GM23338 (cell line): Measurements from ENCODE around the gene HSD11B1. TPM values are rescaled to one million over a fixed set of nuclear protein-coding genes. Genes with fewer than 3 reads are reported as not detected.

Experiments used
- ATAC-seq: fragments of 200-7000 bp; cut with Tn5 transposase; 3 replicates; pipeline ENCODE4 v1.9.1; 2020
- DNase-seq: peaks from one replicate; pipeline ENCODE4 v3.0.0-alpha.2; 2015; ENCODE audit warnings: low spot score
- H2AFZ ChIP-seq: fragments of 200-600 bp; sonication (generic); 2 replicates; pipeline ENCODE4 v1.8.0; 2016; ENCODE audit warnings: antibody characterized with exemption, mild to moderate bottlenecking, moderate library complexity
- H3F3A ChIP-seq: fragments of 200-600 bp; sonication (generic); replicated peaks from 2 replicates; pipeline ENCODE4 v1.8.0; 2017; ENCODE audit warnings: antibody characterized with exemption, mixed run types, low read depth
- H3K27ac ChIP-seq: fragments of 200-600 bp; sonication (generic); 2 replicates; pipeline ENCODE4 v1.6.1; 2016; ENCODE audit warnings: low read depth
- H3K27me3 ChIP-seq: fragments of 200-600 bp; sonication (generic); 2 replicates; pipeline ENCODE4 v1.8.0; 2016; ENCODE audit warnings: mild to moderate bottlenecking, mixed run types, moderate library complexity; ENCODE audit not compliant: insufficient read depth
- H3K36me3 ChIP-seq: fragments of 200-600 bp; sonication (generic); 2 replicates; pipeline ENCODE4 v1.8.0; 2016; ENCODE audit warnings: mild to moderate bottlenecking; ENCODE audit not compliant: insufficient read depth
- H3K4me1 ChIP-seq: fragments of 200-600 bp; sonication (generic); 2 replicates; pipeline ENCODE4 v1.8.0; 2016; ENCODE audit warnings: mild to moderate bottlenecking, moderate library complexity; ENCODE audit not compliant: insufficient read depth
- H3K4me2 ChIP-seq: fragments of 200-600 bp; sonication (generic); 2 replicates; pipeline ENCODE4 v1.7.1; 2017; ENCODE audit warnings: mixed run types
- H3K4me3 ChIP-seq: fragments of 200-600 bp; sonication (generic); 2 replicates; pipeline ENCODE4 v1.6.1; 2016; ENCODE audit warnings: mixed run types
- H3K79me2 ChIP-seq: fragments of 200-600 bp; sonication (generic); replicated peaks from 2 replicates; pipeline ENCODE4 v1.8.0; 2017; ENCODE audit warnings: mild to moderate bottlenecking; ENCODE audit not compliant: insufficient read depth
- H3K9me2 ChIP-seq: fragments of 200-600 bp; sonication (generic); 2 replicates; pipeline ENCODE4 v1.8.0; 2017; ENCODE audit not compliant: insufficient read depth
- H4K20me1 ChIP-seq: fragments of 200-600 bp; sonication (generic); replicated peaks from 2 replicates; pipeline ENCODE4 v1.8.0; 2017; ENCODE audit warnings: mild to moderate bottlenecking; ENCODE audit not compliant: insufficient read depth
- H3K27ac Mint-ChIP-seq: 2 replicates; pipeline ENCODE4 v1.8.0; 2020; ENCODE audit warnings: inconsistent platforms, mild to moderate bottlenecking, moderate library complexity, mixed read lengths
- H3K27me3 Mint-ChIP-seq: 3 replicates; pipeline ENCODE4 v1.8.0; 2022; ENCODE audit warnings: low read depth, mild to moderate bottlenecking, moderate library complexity, mixed read lengths, inconsistent platforms; ENCODE audit not compliant: insufficient read depth, poor library complexity
- H3K36me3 Mint-ChIP-seq: 3 replicates; pipeline ENCODE4 v1.8.0; 2021; ENCODE audit warnings: low read depth, mild to moderate bottlenecking, inconsistent platforms, moderate library complexity, mixed read lengths
- H3K4me1 Mint-ChIP-seq: 3 replicates; pipeline ENCODE4 v1.8.0; 2020; ENCODE audit warnings: mild to moderate bottlenecking, inconsistent platforms, mixed read lengths
- H3K4me3 Mint-ChIP-seq: 3 replicates; pipeline ENCODE4 v1.8.0; 2021; ENCODE audit warnings: moderate library complexity, mild to moderate bottlenecking, inconsistent platforms, mixed read lengths
- H3K9me3 Mint-ChIP-seq: 3 replicates; pipeline ENCODE4 v1.8.0; 2020; ENCODE audit warnings: moderate library complexity, mild to moderate bottlenecking, inconsistent platforms, mixed read lengths
- CREB1 ChIP-seq: fragments of 250-450 bp; sonication (Bioruptor Pico); IDR thresholded peaks from 2 replicates; pipeline ENCODE4 v1.5.0; 2020; ENCODE audit warnings: low read depth, mild to moderate bottlenecking, moderate library complexity
- EZH2 ChIP-seq: fragments of 200-600 bp; sonication (generic); IDR thresholded peaks from one replicate; pipeline ENCODE4 v1.8.0; 2017; ENCODE audit warnings: antibody characterized with exemption, mild to moderate bottlenecking, low read depth; ENCODE audit not compliant: unreplicated experiment
- EZH2phosphoT487 ChIP-seq: fragments of 200-600 bp; sonication (generic); IDR thresholded peaks from one replicate; pipeline ENCODE4 v1.8.1; 2018; ENCODE audit warnings: antibody characterized with exemption; ENCODE audit not compliant: unreplicated experiment
- NANOG ChIP-seq: IDR thresholded peaks from 2 replicates; pipeline ENCODE4 v1.6.1; 2016; ENCODE audit warnings: antibody characterized with exemption, borderline replicate concordance
- POLR2AphosphoS5 ChIP-seq: IDR thresholded peaks from 2 replicates; pipeline ENCODE4 v1.6.1; 2016; ENCODE audit warnings: antibody characterized with exemption, low read depth
- STAT1 ChIP-seq: IDR thresholded peaks from one replicate; pipeline ENCODE4 v1.6.1; 2016; ENCODE audit warnings: antibody characterized with exemption; ENCODE audit not compliant: unreplicated experiment
- ZNF331 ChIP-seq: fragments of 250-450 bp; sonication (Bioruptor Pico); IDR thresholded peaks from 2 replicates; pipeline ENCODE4 v1.5.0; 2020; ENCODE audit warnings: low read depth, mild to moderate bottlenecking, moderate library complexity
- polyA plus RNA-seq: library from polyadenylated mRNA; unstranded; fragments of >200 nt; fragmentation: Nextera tagmentation; extraction: Ambion mirVana; gene quantifications from 2 replicates; pipeline ENCODE4 v1.2.1, GENCODE V29; 2016
- total RNA-seq: library from RNA; depleted of rRNA; stranded (reverse); fragments of >200 nt; shearing (Covaris generic); gene quantifications from 2 replicates; pipeline ENCODE4 v1.2.3, GENCODE V29; 2014
- TF ChIP-seq, protein P1 (sequence below): IDR thresholded peaks from 2 replicates; pipeline ENCODE4 v1.6.1; 2016; ENCODE audit warnings: antibody characterized with exemption
- TF ChIP-seq, protein P2 (sequence below), 2 experiments: fragments of 200-600 bp in 1 of 2; sonication (generic) in 1 of 2; conservative IDR thresholded peaks; 2 replicates each; pipeline versions ENCODE4 v1.5.1 to v1.6.1; 2016 to 2017; ENCODE audit warnings: antibody characterized with exemption in 2 of 2, low read depth in 2 of 2, mild to moderate bottlenecking in 2 of 2, moderate library complexity in 1 of 2
- TF ChIP-seq, protein P3 (sequence below): fragments of 250-450 bp; sonication (Bioruptor Pico); IDR thresholded peaks from 2 replicates; pipeline ENCODE4 v1.5.0; 2020; ENCODE audit warnings: mild to moderate bottlenecking, moderate library complexity

The HSD11B1 gene
- total and polyA plus RNA-seq, 2 experiments from 2014 or later = not detected

DNA sequence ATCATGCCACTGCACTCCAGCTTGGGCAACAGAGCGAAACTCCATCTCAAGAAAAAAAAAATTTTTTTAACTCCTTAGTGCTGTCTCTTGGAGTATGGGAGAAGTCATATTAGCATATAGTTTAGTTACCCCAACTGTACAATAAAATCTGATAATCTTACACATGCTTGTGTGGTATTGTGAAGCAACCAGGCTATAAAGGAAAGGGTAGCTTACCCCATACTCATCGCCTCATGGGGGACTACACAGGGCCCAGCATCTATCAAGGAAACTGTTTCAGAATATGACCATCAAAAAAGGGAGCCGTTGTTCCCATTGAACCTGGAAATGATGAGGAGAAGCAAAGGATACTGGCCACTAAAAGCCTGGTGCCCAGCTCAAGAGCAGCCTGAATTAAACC, 48.2 kb downstream of the HSD11B1 start:
- Mint-ChIP-seq H3K4me1 (peaks cover 10% of the 10 kb centered on the region), H3K4me3 (no peak overlapping the region), H3K36me3 (no peaks in the 10 kb centered on the region), H3K9me3 (no peaks in the 10 kb centered on the region), H3K27ac (no peak overlapping the region), H3K27me3 (peaks cover 1% of the 10 kb centered on the region)
- TF ChIP-seq ZNF331 (no peak), STAT1 (no peak), EZH2phosphoT487 (no peak), NANOG (no peak), POLR2AphosphoS5 (no peak), EZH2 (no peak)
- TF ChIP-seq, protein P1, sequence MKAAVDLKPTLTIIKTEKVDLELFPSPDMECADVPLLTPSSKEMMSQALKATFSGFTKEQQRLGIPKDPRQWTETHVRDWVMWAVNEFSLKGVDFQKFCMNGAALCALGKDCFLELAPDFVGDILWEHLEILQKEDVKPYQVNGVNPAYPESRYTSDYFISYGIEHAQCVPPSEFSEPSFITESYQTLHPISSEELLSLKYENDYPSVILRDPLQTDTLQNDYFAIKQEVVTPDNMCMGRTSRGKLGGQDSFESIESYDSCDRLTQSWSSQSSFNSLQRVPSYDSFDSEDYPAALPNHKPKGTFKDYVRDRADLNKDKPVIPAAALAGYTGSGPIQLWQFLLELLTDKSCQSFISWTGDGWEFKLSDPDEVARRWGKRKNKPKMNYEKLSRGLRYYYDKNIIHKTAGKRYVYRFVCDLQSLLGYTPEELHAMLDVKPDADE = no peak
- Histone ChIP-seq H2AFZ (no peak overlapping the region), H3K79me2 (no peaks in the 10 kb centered on the region), H3K27ac (no peak overlapping the region), H3K4me2 (no peak overlapping the region), H3K4me3 (no peak overlapping the region), H3K27me3 (peaks cover 15% of the 10 kb centered on the region; the same call in 1 of the 2 replicates), H4K20me1 (no peaks in the 10 kb centered on the region), H3K9me2 (0 out of 2 replicates have a peak, but pooled peaks cover 3% of the 10 kb centered on the region), H3K4me1 (no peaks in the 10 kb centered on the region), H3F3A (no peaks in the 10 kb centered on the region), H3K36me3 (no peaks in the 10 kb centered on the region)
- no peak for DNase-seq
- ATAC-seq = no peak

DNA sequence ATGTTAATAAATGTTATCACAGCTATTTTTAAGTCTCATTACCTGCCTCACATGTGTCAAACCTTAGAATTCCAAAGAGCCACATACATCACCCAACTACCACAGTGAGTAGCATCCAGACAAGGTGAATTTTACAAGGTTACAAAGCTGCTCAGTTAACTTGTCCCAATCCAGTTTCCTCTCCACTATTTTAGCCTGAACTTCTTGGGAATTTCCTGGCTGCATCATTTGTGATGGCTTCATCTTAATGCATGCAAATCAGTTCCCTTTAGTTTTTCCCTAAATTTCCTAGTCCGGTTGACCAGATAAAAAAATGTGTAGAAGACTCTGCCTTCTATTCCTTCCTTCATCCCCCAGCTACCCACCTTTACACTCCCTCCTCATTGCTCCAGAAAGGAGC, 50.6 kb downstream of the HSD11B1 start:
- H3K36me3 ChIP-seq = no peaks in the 10 kb centered on the region
- H3K9me3 Mint-ChIP-seq = no peaks in the 10 kb centered on the region
- no peak overlapping the region for H3K4me3 Mint-ChIP-seq
- H3K4me1 Mint-ChIP-seq = no peaks in the 10 kb centered on the region
- H3K27me3 ChIP-seq = no peaks in the 10 kb centered on the region
- H4K20me1 ChIP-seq = no peaks in the 10 kb centered on the region
- H3K27ac Mint-ChIP-seq = no peak overlapping the region
- H3K27me3 Mint-ChIP-seq = peaks cover 4% of the 10 kb centered on the region
- no peak overlapping the region for H3K4me2 ChIP-seq
- H2AFZ ChIP-seq = no peak overlapping the region
- 0 out of 2 replicates have a peak, but pooled peaks cover 3% of the 10 kb centered on the region for H3K9me2 ChIP-seq
- H3K4me3 ChIP-seq = no peak overlapping the region
- H3K36me3 Mint-ChIP-seq = no peaks in the 10 kb centered on the region
- ATAC-seq (no peak), DNase-seq (no peak)
- H3K79me2 ChIP-seq = no peaks in the 10 kb centered on the region
- no peak overlapping the region for H3K27ac ChIP-seq
- no peaks in the 10 kb centered on the region for H3K4me1 ChIP-seq
- no peaks in the 10 kb centered on the region for H3F3A ChIP-seq
- TF ChIP-seq EZH2 (no peak), STAT1 (no peak), NANOG (no peak), POLR2AphosphoS5 (no peak), ZNF331 (no peak), CREB1 (no peak)
- TF ChIP-seq, protein P2, sequence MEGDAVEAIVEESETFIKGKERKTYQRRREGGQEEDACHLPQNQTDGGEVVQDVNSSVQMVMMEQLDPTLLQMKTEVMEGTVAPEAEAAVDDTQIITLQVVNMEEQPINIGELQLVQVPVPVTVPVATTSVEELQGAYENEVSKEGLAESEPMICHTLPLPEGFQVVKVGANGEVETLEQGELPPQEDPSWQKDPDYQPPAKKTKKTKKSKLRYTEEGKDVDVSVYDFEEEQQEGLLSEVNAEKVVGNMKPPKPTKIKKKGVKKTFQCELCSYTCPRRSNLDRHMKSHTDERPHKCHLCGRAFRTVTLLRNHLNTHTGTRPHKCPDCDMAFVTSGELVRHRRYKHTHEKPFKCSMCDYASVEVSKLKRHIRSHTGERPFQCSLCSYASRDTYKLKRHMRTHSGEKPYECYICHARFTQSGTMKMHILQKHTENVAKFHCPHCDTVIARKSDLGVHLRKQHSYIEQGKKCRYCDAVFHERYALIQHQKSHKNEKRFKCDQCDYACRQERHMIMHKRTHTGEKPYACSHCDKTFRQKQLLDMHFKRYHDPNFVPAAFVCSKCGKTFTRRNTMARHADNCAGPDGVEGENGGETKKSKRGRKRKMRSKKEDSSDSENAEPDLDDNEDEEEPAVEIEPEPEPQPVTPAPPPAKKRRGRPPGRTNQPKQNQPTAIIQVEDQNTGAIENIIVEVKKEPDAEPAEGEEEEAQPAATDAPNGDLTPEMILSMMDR (conservative IDR thresholded peaks at IDR 0.05; ENCODE audit: low read depth in 2 of 2) = no peak
- TF ChIP-seq, protein P3, sequence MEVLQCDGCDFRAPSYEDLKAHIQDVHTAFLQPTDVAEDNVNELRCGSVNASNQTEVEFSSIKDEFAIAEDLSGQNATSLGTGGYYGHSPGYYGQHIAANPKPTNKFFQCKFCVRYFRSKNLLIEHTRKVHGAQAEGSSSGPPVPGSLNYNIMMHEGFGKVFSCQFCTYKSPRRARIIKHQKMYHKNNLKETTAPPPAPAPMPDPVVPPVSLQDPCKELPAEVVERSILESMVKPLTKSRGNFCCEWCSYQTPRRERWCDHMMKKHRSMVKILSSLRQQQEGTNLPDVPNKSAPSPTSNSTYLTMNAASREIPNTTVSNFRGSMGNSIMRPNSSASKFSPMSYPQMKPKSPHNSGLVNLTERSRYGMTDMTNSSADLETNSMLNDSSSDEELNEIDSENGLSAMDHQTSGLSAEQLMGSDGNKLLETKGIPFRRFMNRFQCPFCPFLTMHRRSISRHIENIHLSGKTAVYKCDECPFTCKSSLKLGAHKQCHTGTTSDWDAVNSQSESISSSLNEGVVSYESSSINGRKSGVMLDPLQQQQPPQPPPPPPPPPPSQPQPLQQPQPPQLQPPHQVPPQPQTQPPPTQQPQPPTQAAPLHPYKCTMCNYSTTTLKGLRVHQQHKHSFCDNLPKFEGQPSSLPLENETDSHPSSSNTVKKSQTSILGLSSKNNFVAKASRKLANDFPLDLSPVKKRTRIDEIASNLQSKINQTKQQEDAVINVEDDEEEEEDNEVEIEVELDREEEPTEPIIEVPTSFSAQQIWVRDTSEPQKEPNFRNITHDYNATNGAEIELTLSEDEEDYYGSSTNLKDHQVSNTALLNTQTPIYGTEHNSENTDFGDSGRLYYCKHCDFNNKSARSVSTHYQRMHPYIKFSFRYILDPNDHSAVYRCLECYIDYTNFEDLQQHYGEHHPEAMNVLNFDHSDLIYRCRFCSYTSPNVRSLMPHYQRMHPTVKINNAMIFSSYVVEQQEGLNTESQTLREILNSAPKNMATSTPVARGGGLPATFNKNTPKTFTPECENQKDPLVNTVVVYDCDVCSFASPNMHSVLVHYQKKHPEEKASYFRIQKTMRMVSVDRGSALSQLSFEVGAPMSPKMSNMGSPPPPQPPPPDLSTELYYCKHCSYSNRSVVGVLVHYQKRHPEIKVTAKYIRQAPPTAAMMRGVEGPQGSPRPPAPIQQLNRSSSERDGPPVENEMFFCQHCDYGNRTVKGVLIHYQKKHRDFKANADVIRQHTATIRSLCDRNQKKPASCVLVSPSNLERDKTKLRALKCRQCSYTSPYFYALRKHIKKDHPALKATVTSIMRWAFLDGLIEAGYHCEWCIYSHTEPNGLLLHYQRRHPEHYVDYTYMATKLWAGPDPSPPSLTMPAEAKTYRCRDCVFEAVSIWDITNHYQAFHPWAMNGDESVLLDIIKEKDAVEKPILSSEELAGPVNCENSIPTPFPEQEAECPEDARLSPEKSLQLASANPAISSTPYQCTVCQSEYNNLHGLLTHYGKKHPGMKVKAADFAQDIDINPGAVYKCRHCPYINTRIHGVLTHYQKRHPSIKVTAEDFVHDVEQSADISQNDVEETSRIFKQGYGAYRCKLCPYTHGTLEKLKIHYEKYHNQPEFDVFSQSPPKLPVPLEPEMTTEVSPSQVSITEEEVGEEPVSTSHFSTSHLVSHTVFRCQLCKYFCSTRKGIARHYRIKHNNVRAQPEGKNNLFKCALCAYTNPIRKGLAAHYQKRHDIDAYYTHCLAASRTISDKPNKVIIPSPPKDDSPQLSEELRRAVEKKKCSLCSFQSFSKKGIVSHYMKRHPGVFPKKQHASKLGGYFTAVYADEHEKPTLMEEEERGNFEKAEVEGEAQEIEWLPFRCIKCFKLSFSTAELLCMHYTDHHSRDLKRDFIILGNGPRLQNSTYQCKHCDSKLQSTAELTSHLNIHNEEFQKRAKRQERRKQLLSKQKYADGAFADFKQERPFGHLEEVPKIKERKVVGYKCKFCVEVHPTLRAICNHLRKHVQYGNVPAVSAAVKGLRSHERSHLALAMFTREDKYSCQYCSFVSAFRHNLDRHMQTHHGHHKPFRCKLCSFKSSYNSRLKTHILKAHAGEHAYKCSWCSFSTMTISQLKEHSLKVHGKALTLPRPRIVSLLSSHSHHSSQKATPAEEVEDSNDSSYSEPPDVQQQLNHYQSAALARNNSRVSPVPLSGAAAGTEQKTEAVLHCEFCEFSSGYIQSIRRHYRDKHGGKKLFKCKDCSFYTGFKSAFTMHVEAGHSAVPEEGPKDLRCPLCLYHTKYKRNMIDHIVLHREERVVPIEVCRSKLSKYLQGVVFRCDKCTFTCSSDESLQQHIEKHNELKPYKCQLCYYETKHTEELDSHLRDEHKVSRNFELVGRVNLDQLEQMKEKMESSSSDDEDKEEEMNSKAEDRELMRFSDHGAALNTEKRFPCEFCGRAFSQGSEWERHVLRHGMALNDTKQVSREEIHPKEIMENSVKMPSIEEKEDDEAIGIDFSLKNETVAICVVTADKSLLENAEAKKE (CRISPR knock-in tag) = no peak
